Heart right ventricle (tissue), 16 donors: ENCODE results near the gene CABLES2. TPM values are rescaled to one million over a fixed set of nuclear protein-coding genes. Genes with fewer than 3 reads are reported as not detected.

Experiments used
- ATAC-seq, 8 donors: fragments of 200-7000 bp; cut with Tn5 transposase; one replicate each; pipeline ENCODE4 v1.9.1; 2020; ENCODE audit warnings: mild to moderate bottlenecking in 8 of 8, moderate library complexity in 8 of 8, moderate number of reproducible peaks in 1 of 8
- DNase-seq, 2 donors: peaks; one replicate each; pipeline ENCODE4 v3.0.0-alpha.2; 2020
- H3K27ac ChIP-seq, 10 donors: fragments of 200-600 bp; sonication (generic) in 2 of 10; one replicate each; pipeline versions ENCODE4 v1.5.0 to v1.8.0; 2020 to 2022; ENCODE audit warnings: mild to moderate bottlenecking in 3 of 10
- H3K27me3 ChIP-seq, 7 donors: fragments of 200-600 bp; one replicate each; pipeline ENCODE4 v1.8.0; 2021 to 2022; ENCODE audit warnings: mild to moderate bottlenecking in 2 of 7
- H3K36me3 ChIP-seq, 9 donors: fragments of 200-600 bp; sonication (generic) in 1 of 9; one replicate each; pipeline versions ENCODE4 v1.5.0 to v1.8.0; 2020 to 2022; ENCODE audit warnings: mild to moderate bottlenecking in 2 of 9
- H3K4me1 ChIP-seq, 9 donors: fragments of 200-600 bp; sonication (generic) in 1 of 9; one replicate each; pipeline versions ENCODE4 v1.5.0 to v1.8.0; 2020 to 2022; ENCODE audit warnings: mild to moderate bottlenecking in 4 of 9
- H3K4me3 ChIP-seq, 10 donors: fragments of 200-600 bp; sonication (generic) in 2 of 10; one replicate each; pipeline versions ENCODE4 v1.5.0 to v1.8.0; 2020 to 2022; ENCODE audit warnings: mild to moderate bottlenecking in 7 of 10, moderate library complexity in 2 of 10
- H3K9me3 ChIP-seq, 11 donors: fragments of 200-600 bp in 10 of 11; sonication (generic) in 2 of 11; one replicate each; pipeline versions ENCODE4 v1.5.0 to v1.8.0; 2013 to 2022; ENCODE audit warnings: mild to moderate bottlenecking in 2 of 11, control low read depth in 1 of 11, moderate library complexity in 1 of 11
- CTCF ChIP-seq, 9 donors: fragments of 200-600 bp; sonication (generic) in 2 of 9; IDR thresholded peaks; one replicate each; pipeline versions ENCODE4 v1.5.0 to v1.8.0; 2021 to 2022; ENCODE audit warnings: antibody characterized with exemption in 9 of 9, mild to moderate bottlenecking in 5 of 9, moderate library complexity in 1 of 9
- WGBS, 2 donors: extraction: QIAGEN DNeasy Blood & Tissue Kit; methylation state at CpG; one replicate each; pipeline ENCODE4 v1.1.7; 2013; ENCODE audit warnings: inconsistent platforms in 1 of 2; 5-methylcytosine and 5-hydroxymethylcytosine counted together
- intact Hi-C, 10 donors: fragments of 100-400 bp; cut with DNase I; formaldehyde crosslinking; loops; one replicate each; pipeline versions ENCODE4 v1.11.1 to v1.14.2; 2022
- long read RNA-seq, 3 donors: library from polyadenylated mRNA; unstranded; transcript quantifications; one replicate each; pipeline ENCODE4 v2.0.0, GENCODE V29; 2020 to 2021
- polyA plus RNA-seq, 2 donors: library from polyadenylated mRNA; stranded (reverse); fragments of 200-250 nt; gene quantifications; one replicate each; pipeline ENCODE4 v1.2.3, GENCODE V29; 2013
- total RNA-seq, 10 donors: library from RNA; stranded (reverse); fragmentation: NEBNext Ultra II Directional in 3 of 10; extraction: Animal tissue kit (Norgen Biotek cat#: 25700) in 3 of 10; gene quantifications; one replicate each; pipeline versions ENCODE4 v1.2.1 to v1.2.4, GENCODE V29; 2021 to 2023
- donor health status: Arrhythmogenic right ventricular cardiomyopathy.
- donor health status: ischemic (EF 13 %, LVEDD 7.1; RV severe dilation, severe dysfunction).
- donor health status: healthy with polysubstance abuse.
- donor health status: DM: no; HTN: yes; CAD: no.
- donor health status: DM: no; HTN: no; CAD: no.
- donor health status: ischemic (EF 25% LVEDD 6.9; RV normal size, moderate dysfunction).
- donor health status: ischemic (EF 25% LVEDD 5.7; RV mildly dilated, moderate dysfunction).
- donor health status: healthy.
- donor health status: DM: yes; HTN: yes; CAD: no.
- donor health status: Ischemic cardiomyopathy.
- donor health status: ischemic (EF 35%, LVEDD 5.7; RV mildly dilated, moderate dysfunction).
- donor health status: nonischemic (EF 11% LVEDD 7.7; RV severe dilation, severe dysfunction).
- donor health status: DM: yes; HTN: yes; CAD: no.
- donor health status: PGD.
- donor health status: ischemic (EF 29% LVEDD 5.4; RV normal size, mild dysfunction).
- donor health status: nonischemic (EF 23%, LVEDD 6.1; RV moderate dilation, normal function).

The CABLES2 gene
- total RNA-seq, result 10 to 100 TPM in 2 of 10 donors, 1 to 10 TPM in 8; 5.6 to 11.9 (median 8.0) TPM
- polyA plus RNA-seq, result 1 to 10 TPM; 2.9 to 6.9 TPM
- long read RNA-seq, donor 1, partial matches to known transcripts, result 1 of 10 reads
- long read RNA-seq, donor 1, other reads (novel, unspliced or antisense), result 5 of 10 reads
- long read RNA-seq, donor 2, transcript CABLES2-201 (10 exons, 3,785 nt), result major isoform, 5 of 13 reads
- long read RNA-seq, donor 2, partial matches to known transcripts, result 2 of 13 reads
- long read RNA-seq, donor 2, other reads (novel, unspliced or antisense), result 6 of 13 reads
- long read RNA-seq, donor 3, partial matches to known transcripts, result 1 of 7 reads
- long read RNA-seq, donor 3, other reads (novel, unspliced or antisense), result 5 of 7 reads

- peak; percentile 95 for DNase-seq
- Histone ChIP-seq H3K4me3 (peak within 1 kb of the TSS; percentile 42 to 81 (median 62)), H3K4me1 (peaks cover 14 to 38% (median 31%) of the 10 kb centered on the region in 9 donors), H3K36me3 (peaks cover 0 to 6% (median 0%) of the 10 kb centered on the region in 9 donors), H3K27me3 (no peaks in the 10 kb centered on the region), H3K27ac (peak within 1 kb of the TSS in 9 of 10 donors; percentile 2 to 82 (median 62)), H3K9me3 (no peaks in the 10 kb centered on the region)
- 5% methylated on average over 69 to 71 of the region's 73 CpGs for WGBS, 2 donors
- intact Hi-C loops, result loop anchor here in 7 of 10 donors (5.0 to 10.0 kb wide), 5 partner anchors 90 to 393 kb away; partner anchors contain the start of gene MRGBP (in 2 of the 7)
- peak in 5 of 9 donors; percentile 3 to 31 (median 15) for TF ChIP-seq CTCF (IDR thresholded peaks at IDR 0.05)
- peak; percentile 79 to 96 (median 92) for ATAC-seq
Measured at GRCh38 chr20:62407221-62407992, at the start of gene CABLES2. Gene CABLES2, minus strand, starts transcription at chr20:62407285. Its CDS starts 9 bp downstream, at chr20:62407276.

- Histone ChIP-seq H3K36me3 (no peaks in the 10 kb centered on the region), H3K27ac (no peak overlapping the region), H3K9me3 (no peaks in the 10 kb centered on the region), H3K27me3 (peaks cover 0 to 44% (median 21%) of the 10 kb centered on the region in 7 donors), H3K4me3 (no peak overlapping the region), H3K4me1 (peaks cover 0 to 5% (median 2%) of the 10 kb centered on the region in 9 donors)
- TF ChIP-seq CTCF (IDR thresholded peaks at IDR 0.05), result no peak
- no peak for DNase-seq
- WGBS, 2 donors, result 77 to 79% methylated on average over 15 of the region's 15 CpGs
- intact Hi-C loops, result no loop called here
- no peak for ATAC-seq
Measured at GRCh38 chr20:62455929-62456328, 48.8 kb upstream of the CABLES2 start.

- ATAC-seq, result no peak
- no peak for DNase-seq
- TF ChIP-seq CTCF (IDR thresholded peaks at IDR 0.05), result no peak
- 63 to 76% methylated on average over 30 of the region's 30 CpGs for WGBS, 2 donors
- peaks cover 0 to 51% (median 25%) of the 10 kb centered on the region in 7 donors for H3K27me3 ChIP-seq
- H3K4me3 ChIP-seq, result no peak overlapping the region
- H3K27ac ChIP-seq, result no peak overlapping the region
- peaks cover 0 to under 1% (median 0%) of the 10 kb centered on the region in 9 donors for H3K4me1 ChIP-seq
- no peaks in the 10 kb centered on the region for H3K9me3 ChIP-seq
- intact Hi-C loops, result no loop called here
- H3K36me3 ChIP-seq, result no peaks in the 10 kb centered on the region
Measured at GRCh38 chr20:62454904-62455636, 48.0 kb upstream of the CABLES2 start.
